ENCODE results near the gene SCFD2. TPM values are rescaled to one million over a fixed set of nuclear protein-coding genes. Genes with fewer than 3 reads are reported as not detected.
A peak's percentile ranks its signal among the peaks of the same experiment; 100 is the strongest.
"Not testable (repeated sequence)": the region's sequence is repeated elsewhere in the genome, so short reads cannot be mapped to it uniquely, and the experiment has no call there.

Gene SCFD2
- total RNA-seq, 1 experiment from 2014 or later, result 27.6 TPM

GRCh38 chr4:53014881-53015280, 351.0 kb downstream of the SCFD2 start:
- no peak for DNase-seq (ENCODE audit: low read depth)

- no peak for DNase-seq (ENCODE audit: low read depth)
Measured at GRCh38 chr4:53013873-53014775, 351.7 kb downstream of the SCFD2 start.

GRCh38 chr4:53012738-53013137, 353.1 kb downstream of the SCFD2 start:
- peak; percentile 27 for DNase-seq (ENCODE audit: low read depth)

- no peak for DNase-seq (ENCODE audit: low read depth)
Measured at GRCh38 chr4:53011259-53011905, 354.5 kb downstream of the SCFD2 start.

GRCh38 chr4:53010318-53010717, 355.5 kb downstream of the SCFD2 start:
- DNase-seq (ENCODE audit: low read depth), result no peak

GRCh38 chr4:53009824-53010223, 356.0 kb downstream of the SCFD2 start:
- DNase-seq (ENCODE audit: low read depth), result no peak

GRCh38 chr4:53007024-53007423, 358.8 kb downstream of the SCFD2 start:
- no peak for DNase-seq (ENCODE audit: low read depth)

GRCh38 chr4:53005808-53006207, 360.1 kb downstream of the SCFD2 start:
- no peak for DNase-seq (ENCODE audit: low read depth)

GRCh38 chr4:53005149-53005546, 360.7 kb downstream of the SCFD2 start:
- DNase-seq (ENCODE audit: low read depth), result no peak

- DNase-seq (ENCODE audit: low read depth), result no peak
Measured at GRCh38 chr4:53004497-53005148, 361.2 kb downstream of the SCFD2 start.

GRCh38 chr4:53003959-53004358, 361.9 kb downstream of the SCFD2 start:
- no peak for DNase-seq (ENCODE audit: low read depth)

GRCh38 chr4:53000560-53000959, 365.3 kb downstream of the SCFD2 start:
- no peak for DNase-seq (ENCODE audit: low read depth)

- DNase-seq (ENCODE audit: low read depth), result no peak
Measured at GRCh38 chr4:52999626-53000025, 366.2 kb downstream of the SCFD2 start.

- DNase-seq (ENCODE audit: low read depth), result no peak
Measured at GRCh38 chr4:52998413-52998812, 367.4 kb downstream of the SCFD2 start.

- DNase-seq (ENCODE audit: low read depth), result peak; percentile 8
Measured at GRCh38 chr4:52997132-52997416, 368.8 kb downstream of the SCFD2 start.

- DNase-seq (ENCODE audit: low read depth), result no peak
Measured at GRCh38 chr4:52996261-52997131, 369.4 kb downstream of the SCFD2 start.

GRCh38 chr4:52995360-52996030, 370.4 kb downstream of the SCFD2 start:
- DNase-seq (ENCODE audit: low read depth), result no peak

GRCh38 chr4:52994567-52994966, 371.3 kb downstream of the SCFD2 start:
- no peak for DNase-seq (ENCODE audit: low read depth)

- DNase-seq (ENCODE audit: low read depth), result no peak
Measured at GRCh38 chr4:52993771-52994170, 372.1 kb downstream of the SCFD2 start.

GRCh38 chr4:52992551-52992950, 373.3 kb downstream of the SCFD2 start:
- DNase-seq (ENCODE audit: low read depth), result not testable (repeated sequence)

- no peak for DNase-seq (ENCODE audit: low read depth)
Measured at GRCh38 chr4:52991472-52991871, 374.4 kb downstream of the SCFD2 start.
